ENCODE measurements around the gene LRRC32. TPM values are rescaled to one million over a fixed set of nuclear protein-coding genes. Genes with fewer than 3 reads are reported as not detected.

Gene LRRC32
- total RNA-seq, 4 donors from 2014 or later: 18.7 to 222 (median 68.7) TPM

GRCh38 chr11:76655501-76656049 lies 15.0 kb downstream of the LRRC32 start:
- no peak for TF ChIP-seq CTCF (IDR thresholded peaks at IDR 0.05)
- no peak for DNase-seq (ENCODE audit: low spot score)
- no peak for ATAC-seq (ENCODE audit: low FRiP score)

- no peak for TF ChIP-seq CTCF (IDR thresholded peaks at IDR 0.05)
- no peak for ATAC-seq (ENCODE audit: low FRiP score)
- no peak for DNase-seq (ENCODE audit: low spot score)
Measured at GRCh38 chr11:76654980-76655379, 15.6 kb downstream of the LRRC32 start.

DNA sequence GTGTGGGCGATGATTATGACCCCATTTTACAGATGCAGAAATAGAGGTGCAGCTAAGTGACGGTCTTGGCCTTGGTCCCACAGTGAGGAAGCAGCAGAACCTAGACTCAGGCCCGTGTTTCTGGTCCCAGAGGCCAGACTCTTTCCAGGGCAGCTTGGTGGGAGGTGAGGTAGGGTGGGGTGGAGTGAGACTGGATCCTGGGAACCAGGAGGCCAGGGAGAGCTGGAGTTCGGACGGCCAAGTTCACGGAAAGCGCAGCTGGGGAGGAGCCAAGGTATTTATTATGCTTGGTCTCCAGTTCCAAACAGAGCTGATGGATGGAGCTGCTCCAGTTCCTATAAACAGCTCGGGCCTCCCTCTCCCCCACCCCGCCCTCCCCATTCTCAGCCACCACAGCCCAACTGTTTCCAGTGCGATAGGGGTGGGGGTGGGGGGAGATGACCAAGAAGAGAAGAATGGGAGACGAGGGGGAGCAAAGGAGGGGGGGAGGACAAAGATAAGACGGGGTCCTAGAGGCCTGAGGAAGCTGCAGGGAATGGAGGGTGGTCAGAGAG lies 16.2 kb downstream of the LRRC32 start:
- ATAC-seq (ENCODE audit: low FRiP score) (no peak), DNase-seq (ENCODE audit: low spot score) (no peak)
- TF ChIP-seq CTCF (IDR thresholded peaks at IDR 0.05): no peak

DNA sequence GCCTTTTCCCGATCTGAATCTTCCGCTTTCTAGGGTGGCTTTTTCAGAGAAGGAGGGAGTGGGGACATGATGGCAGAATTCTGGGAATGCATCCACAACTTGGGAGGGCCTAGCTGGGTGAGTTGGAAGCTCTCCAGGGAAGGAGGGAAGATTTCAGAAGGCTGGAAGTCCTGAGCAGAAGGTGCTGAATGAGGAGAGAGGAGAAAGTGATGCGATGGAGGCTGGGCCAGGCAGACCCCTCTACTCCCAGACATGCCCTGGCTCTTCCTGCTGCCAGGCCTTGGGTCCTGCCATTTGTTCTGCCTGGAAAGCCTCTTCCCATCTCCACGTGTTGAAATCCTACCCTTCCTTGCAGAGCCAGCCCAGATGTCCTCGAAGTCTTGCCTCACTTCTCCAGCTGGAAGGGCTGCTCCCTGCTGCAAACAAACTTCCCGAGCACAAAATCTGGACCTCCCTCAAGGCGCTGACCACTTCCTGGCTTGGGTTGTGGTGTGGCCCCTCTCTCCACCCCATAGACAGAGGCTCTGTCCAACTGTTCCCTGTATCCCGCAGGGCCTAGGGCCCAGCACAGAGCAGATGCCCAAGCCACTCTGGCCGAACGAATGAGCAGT lies 16.8 kb downstream of the LRRC32 start:
- ATAC-seq (ENCODE audit: low FRiP score): no peak
- no peak for DNase-seq (ENCODE audit: low spot score)

DNA sequence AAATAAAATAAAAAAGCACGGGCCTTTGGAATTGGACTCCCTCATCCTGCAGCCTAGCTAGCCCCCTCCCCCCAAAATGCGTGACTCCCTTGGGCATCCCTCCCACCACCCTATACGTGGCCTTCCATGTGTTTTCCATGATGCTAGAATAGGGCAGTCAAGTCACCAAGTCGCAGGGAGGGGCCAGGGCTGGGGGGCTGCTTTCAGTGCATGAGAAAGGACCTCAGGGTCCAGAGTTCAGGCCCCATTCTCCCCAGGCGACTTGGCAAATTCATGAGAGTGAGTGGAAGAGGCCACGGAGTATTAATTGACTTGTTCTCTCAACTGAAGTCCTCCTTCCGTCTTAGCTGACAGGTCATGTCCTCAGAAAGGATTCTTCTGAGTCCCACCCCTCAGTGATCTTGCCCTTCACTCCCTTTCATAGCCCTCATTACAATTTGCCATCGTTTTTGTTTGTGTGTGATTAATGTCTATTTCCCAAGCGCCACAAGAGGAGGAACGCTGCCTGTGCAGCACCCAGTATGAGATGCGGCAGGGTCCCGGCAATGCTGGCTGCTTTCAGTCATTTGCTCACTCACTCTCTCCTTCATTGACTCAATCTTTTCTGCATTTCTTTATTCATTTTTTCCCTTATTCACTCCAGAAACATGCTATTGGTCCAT lies 17.4 kb downstream of the LRRC32 start:
- TF ChIP-seq CTCF (IDR thresholded peaks at IDR 0.05): no peak
- ATAC-seq (ENCODE audit: low FRiP score) (no peak), DNase-seq (ENCODE audit: low spot score) (no peak)

More for the DNA sequence above, 16.8 kb downstream of the LRRC32 start:
- no peak for TF ChIP-seq CTCF (IDR thresholded peaks at IDR 0.05)

DNA sequence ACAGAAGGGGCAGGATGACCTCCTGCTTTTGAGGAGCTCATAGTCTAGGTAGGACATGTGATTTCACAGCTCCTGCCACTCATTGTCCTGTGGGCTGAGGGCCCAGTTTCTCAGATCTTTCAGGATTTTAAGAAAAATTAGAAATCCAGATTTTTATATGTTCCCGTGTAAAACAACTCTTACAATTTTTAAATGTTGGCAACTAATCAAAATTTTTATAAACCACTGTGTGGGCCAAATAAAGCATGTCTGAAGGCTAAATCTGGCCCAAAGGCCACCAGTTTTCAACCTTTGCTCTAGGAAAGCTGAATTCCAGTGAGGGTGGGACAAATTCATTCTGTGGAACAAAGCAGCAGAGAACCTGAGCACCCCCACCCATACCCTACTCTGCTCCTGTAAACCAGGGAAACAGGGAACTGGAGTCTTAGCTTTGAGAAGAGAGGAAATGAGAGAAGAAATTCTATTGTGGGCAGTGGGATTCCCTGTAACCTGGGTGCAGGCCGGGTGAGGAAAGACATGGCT lies 20.6 kb downstream of the LRRC32 start:
- ATAC-seq (ENCODE audit: low FRiP score) (no peak), DNase-seq (ENCODE audit: low spot score) (no peak)
- no peak for TF ChIP-seq CTCF (IDR thresholded peaks at IDR 0.05)
